ENCODE data around the gene NEK10. TPM values are rescaled to one million over a fixed set of nuclear protein-coding genes. Genes with fewer than 3 reads are reported as not detected.

NEK10 gene
- total and polyA plus RNA-seq, 9 of the 15 experiments (the other 6 are each of a cell fraction or from before 2014, with no cell fraction given), result 0.07 TPM; not detected in 8

- Histone ChIP-seq H3K27ac (ENCODE audit: extremely low read depth, low read depth, low read length) (no peak overlapping the region), H4K20me1 (replicated peaks; ENCODE audit: control insufficient read depth, insufficient read depth, low read length) (no peaks in the 10 kb centered on the region), H3K36me3 (ENCODE audit: control insufficient read depth, insufficient read depth, low read length) (no peaks in the 10 kb centered on the region), H3K9me1 (ENCODE audit: control insufficient read depth, insufficient read depth, low read length) (no peaks in the 10 kb centered on the region), H3K4me2 (ENCODE audit: insufficient read depth, low read length) (no peak overlapping the region), H2AFZ (ENCODE audit: low read depth, low read length) (no peak overlapping the region), H3K9me3 (replicated peaks; ENCODE audit: control insufficient read depth, insufficient read depth, low read depth, low read length) (no peaks in the 10 kb centered on the region; the same call in 1 of the 2 replicates), H3K4me3 (no peak overlapping the region), H3K27me3 (ENCODE audit: control insufficient read depth in 2 of 2, insufficient read depth in 2 of 2, low read length in 2 of 2) (no peaks in the 10 kb centered on the region), H3K9ac (ENCODE audit: insufficient read depth in 1 of 2, low read depth in 2 of 2, low read length in 2 of 2) (no peak overlapping the region), H3K79me2 (ENCODE audit: control insufficient read depth, insufficient read depth, low read length) (no peaks in the 10 kb centered on the region), H3K4me1 (replicated peaks in 1 of 2; ENCODE audit: control insufficient read depth in 2 of 2, insufficient read depth in 2 of 2, low read length in 2 of 2) (no peaks in the 10 kb centered on the region)
- no peak for DNase-seq (ENCODE audit: extremely low read depth in 1 of 4, low spot score in 3 of 4)
- TF ChIP-seq DDX20 (tag; IDR thresholded peaks at IDR 0.05; ENCODE audit: low read depth), result no peak
- no peak for TF ChIP-seq CBX5 (IDR thresholded peaks at IDR 0.05; ENCODE audit: borderline replicate concordance, low read depth)
- TF ChIP-seq STAG1 (CRISPR knock-in tag; IDR thresholded peaks at IDR 0.05; ENCODE audit: borderline replicate concordance), result no peak
- no peak for TF ChIP-seq CEBPB (tag; IDR thresholded peaks at IDR 0.05)
- TF ChIP-seq, protein P1, sequence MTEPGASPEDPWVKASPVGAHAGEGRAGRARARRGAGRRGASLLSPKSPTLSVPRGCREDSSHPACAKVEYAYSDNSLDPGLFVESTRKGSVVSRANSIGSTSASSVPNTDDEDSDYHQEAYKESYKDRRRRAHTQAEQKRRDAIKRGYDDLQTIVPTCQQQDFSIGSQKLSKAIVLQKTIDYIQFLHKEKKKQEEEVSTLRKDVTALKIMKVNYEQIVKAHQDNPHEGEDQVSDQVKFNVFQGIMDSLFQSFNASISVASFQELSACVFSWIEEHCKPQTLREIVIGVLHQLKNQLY (CRISPR knock-in tag; conservative IDR thresholded peaks at IDR 0.05), result no peak
- no peak for TF ChIP-seq RNF219 (CRISPR knock-in tag; IDR thresholded peaks at IDR 0.05)
- no peak for TF ChIP-seq ZNF121 (CRISPR knock-in tag; conservative IDR thresholded peaks at IDR 0.05)
- no peak for TF ChIP-seq ESRRA (IDR thresholded peaks at IDR 0.05; ENCODE audit: borderline replicate concordance, low read depth)
- TF ChIP-seq SPI1 (IDR thresholded peaks at IDR 0.05; ENCODE audit: borderline replicate concordance, low read depth, low read length), result no peak
- no peak for TF ChIP-seq POLR2H (tag; IDR thresholded peaks at IDR 0.05; ENCODE audit: low read depth)
- TF ChIP-seq, protein P2, sequence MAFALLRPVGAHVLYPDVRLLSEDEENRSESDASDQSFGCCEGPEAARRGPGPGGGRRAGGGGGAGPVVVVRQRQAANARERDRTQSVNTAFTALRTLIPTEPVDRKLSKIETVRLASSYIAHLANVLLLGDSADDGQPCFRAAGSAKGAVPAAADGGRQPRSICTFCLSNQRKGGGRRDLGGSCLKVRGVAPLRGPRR (CRISPR knock-in tag; IDR thresholded peaks at IDR 0.05), result no peak
- no peak for TF ChIP-seq BRF1 (IDR thresholded peaks at IDR 0.05; ENCODE audit: borderline replicate concordance, extremely low read depth, insufficient read length)
- no peak for TF ChIP-seq HOXB6 (CRISPR knock-in tag; IDR thresholded peaks at IDR 0.05; ENCODE audit: borderline replicate concordance)
- no peak for TF ChIP-seq EZH2 (IDR thresholded peaks at IDR 0.05; ENCODE audit: borderline replicate concordance, low read depth, low read length)
- TF ChIP-seq TOE1 (IDR thresholded peaks at IDR 0.05; ENCODE audit: borderline replicate concordance), result no peak
- no peak for TF ChIP-seq TOE1 (CRISPR knock-in tag; IDR thresholded peaks at IDR 0.05; ENCODE audit: borderline replicate concordance, low read depth)
- BruUV-seq (replicated peaks), result no TSS peak
- FAIRE-seq, result no peak
- WGBS (ENCODE audit: insufficient coverage, low coverage, missing lambda C conversion rate), result 0% methylated on average over 1 of the region's 1 CpG
- intact Hi-C loops (cut with micrococcal nuclease), result no loop called here
- POLR2A ChIA-PET, result no interaction called here
- in situ Hi-C loops (cut with MboI), result no loop called here
- CTCF ChIA-PET (ENCODE audit: low intra/inter-chr PET ratio), result no interaction called here
- no peak for ATAC-seq
These were observed 90.1 kb downstream of the NEK10 start for GRCh38 chr3:27279123-27279522.
